NCI-H526 treated with DMSO at 0.1 percent for 48 hours (cell line): ENCODE data around the gene COX7C.

Experiments
- DNase-seq: peaks from one replicate; lab custom pipeline; 2025; lab: John Stamatoyannopoulos, UW

The COX7C gene

DNA sequence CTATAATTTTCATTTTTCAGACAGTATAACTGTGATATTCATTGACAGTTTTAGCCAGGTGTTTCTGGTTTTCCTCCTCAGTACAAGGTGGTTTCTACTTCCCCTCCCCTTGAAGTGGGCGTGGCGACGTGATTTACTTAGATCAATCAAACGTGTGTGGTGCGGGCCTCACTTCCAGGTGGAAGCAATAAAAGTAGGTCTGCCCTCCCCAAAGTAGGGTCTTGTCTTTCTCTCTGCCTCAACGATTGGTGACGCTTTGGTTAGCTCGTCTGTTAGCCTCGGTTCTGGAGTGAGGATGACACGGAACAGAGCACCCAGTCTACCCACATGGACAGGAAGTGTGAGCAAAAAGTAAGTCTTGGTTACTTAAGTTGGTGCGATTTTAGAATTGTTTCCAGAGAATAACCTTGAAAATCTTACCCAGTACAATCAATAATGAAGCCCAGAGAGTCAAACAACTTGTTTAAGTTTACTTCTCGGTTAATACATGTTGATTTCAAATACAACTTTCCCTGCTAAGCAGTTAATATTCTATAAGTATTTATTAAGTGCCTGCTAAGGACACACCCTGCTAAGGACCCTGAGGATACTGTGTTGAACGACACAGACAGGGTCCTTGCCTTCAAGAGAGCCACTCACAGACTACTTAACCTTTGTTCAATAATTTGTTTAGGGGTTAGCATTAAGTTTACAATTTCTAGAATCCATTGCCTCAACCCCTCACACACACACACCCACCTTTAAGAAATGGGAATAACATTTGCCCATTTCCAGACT is 48.4 kb downstream of the COX7C start:
- DNase-seq: no peak

DNA sequence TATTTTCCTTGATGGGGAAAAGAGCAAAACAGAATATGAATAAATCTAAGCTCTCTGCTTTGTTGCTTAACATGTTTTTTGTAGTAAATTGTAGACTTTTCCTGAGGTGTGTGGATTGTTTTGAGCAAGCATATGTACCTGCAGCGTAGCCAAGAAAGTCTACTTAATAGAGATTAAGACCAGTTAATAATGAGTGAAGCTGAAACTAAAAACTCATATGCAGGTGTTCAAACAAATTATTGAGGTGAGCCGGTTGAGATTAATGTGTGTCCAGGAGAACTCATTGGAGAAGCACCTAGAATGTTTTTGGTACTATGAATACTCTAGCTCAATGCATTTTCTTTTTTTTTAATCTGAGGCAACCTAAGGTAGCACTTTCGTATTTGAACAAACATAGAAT is 49.2 kb downstream of the COX7C start:
- no peak for DNase-seq
